Astrocyte of the spinal cord (primary cell): Measurements from ENCODE around the gene OAS1.
"Not testable (repeated sequence)": the region's sequence is repeated elsewhere in the genome, so short reads cannot be mapped to it uniquely, and the experiment has no call there.

Experiments
- DNase-seq: peaks from one replicate; pipeline ENCODE4 v3.0.0; 2011; ENCODE audit warnings: low read depth, low spot score
- H3K4me3 ChIP-seq: 2 replicates; pipeline ENCODE4 v1.5.1; 2011; ENCODE audit warnings: low read depth, mild to moderate bottlenecking, low read length, moderate library complexity
- in situ Hi-C: cut with HindIII; loops from 2 replicates; pipeline ENCODE4 v1.10.0; 2017; ENCODE audit warnings: low sequenced_read_pairs
- TF ChIP-seq, protein P1 (sequence below): IDR thresholded peaks from 2 replicates; pipeline ENCODE4 v1.5.1; 2012; ENCODE audit warnings: low read depth, mild to moderate bottlenecking, low read length, inconsistent platforms

OAS1 gene

GRCh38 chr12:112946236-112947000, 39.7 kb downstream of the OAS1 start:
- no peak for DNase-seq
- in situ Hi-C loops = no loop called here
- TF ChIP-seq, protein P1, sequence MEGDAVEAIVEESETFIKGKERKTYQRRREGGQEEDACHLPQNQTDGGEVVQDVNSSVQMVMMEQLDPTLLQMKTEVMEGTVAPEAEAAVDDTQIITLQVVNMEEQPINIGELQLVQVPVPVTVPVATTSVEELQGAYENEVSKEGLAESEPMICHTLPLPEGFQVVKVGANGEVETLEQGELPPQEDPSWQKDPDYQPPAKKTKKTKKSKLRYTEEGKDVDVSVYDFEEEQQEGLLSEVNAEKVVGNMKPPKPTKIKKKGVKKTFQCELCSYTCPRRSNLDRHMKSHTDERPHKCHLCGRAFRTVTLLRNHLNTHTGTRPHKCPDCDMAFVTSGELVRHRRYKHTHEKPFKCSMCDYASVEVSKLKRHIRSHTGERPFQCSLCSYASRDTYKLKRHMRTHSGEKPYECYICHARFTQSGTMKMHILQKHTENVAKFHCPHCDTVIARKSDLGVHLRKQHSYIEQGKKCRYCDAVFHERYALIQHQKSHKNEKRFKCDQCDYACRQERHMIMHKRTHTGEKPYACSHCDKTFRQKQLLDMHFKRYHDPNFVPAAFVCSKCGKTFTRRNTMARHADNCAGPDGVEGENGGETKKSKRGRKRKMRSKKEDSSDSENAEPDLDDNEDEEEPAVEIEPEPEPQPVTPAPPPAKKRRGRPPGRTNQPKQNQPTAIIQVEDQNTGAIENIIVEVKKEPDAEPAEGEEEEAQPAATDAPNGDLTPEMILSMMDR = no peak
- no peak overlapping the region for H3K4me3 ChIP-seq

DNA sequence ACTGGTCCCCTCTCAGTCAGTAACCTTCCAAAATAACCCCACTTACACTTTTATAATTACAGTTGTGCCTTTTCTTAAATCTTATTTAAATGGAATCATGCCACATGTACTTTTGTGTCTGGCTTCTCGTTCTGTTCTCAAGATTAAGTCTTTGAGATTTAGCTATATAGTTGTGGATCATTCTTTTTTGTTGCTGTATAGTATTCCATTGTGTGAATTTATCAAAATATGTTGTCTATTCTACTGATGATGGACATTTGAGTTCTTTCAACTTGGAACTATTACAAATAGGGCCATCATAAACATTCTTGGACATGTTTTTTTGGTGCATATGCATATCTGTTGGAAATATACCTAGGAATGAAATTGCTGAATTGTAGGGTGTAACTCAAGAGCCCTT, 40.6 kb downstream of the OAS1 start:
- in situ Hi-C loops = no loop called here
- TF ChIP-seq, protein P1 = no peak
- no peak for DNase-seq
- H3K4me3 ChIP-seq = no peak overlapping the region

DNA sequence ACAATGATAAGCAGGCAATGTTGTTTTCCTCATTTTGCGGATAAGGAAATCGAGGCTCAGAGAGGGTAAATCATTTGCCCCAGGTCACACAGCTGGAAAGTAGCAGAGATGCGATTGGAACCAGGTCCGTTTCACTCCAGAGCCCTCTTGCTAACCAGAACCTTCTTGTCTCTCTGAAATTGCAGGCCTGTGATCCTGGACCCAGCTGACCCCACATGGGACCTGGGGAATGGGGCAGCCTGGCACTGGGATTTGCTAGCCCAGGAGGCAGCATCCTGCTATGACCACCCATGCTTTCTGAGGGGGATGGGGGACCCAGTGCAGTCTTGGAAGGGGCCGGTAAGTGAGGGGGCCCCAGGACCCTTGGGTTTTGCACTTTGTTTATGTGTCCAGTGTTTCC, 41.0 kb downstream of the OAS1 start:
- in situ Hi-C loops = no loop called here
- no peak overlapping the region for H3K4me3 ChIP-seq
- DNase-seq = no peak
- TF ChIP-seq, protein P1 = no peak

DNA sequence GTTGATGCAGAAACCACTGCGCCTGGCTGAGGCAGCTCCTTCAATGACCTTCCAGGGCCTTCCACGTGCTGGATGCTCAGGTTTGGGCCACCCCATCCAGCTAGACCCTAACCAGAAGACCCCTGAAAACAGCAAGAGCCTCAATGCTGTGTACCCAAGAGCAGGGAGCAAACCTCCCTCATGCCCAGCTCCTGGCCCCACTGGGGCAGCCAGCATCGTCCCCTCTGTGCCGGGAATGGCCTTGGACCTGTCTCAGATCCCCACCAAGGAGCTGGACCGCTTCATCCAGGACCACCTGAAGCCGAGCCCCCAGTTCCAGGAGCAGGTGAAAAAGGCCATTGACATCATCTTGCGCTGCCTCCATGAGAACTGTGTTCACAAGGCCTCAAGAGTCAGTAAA, 42.0 kb downstream of the OAS1 start:
- in situ Hi-C loops = no loop called here
- no peak for DNase-seq
- TF ChIP-seq, protein P1 = no peak
- H3K4me3 ChIP-seq = no peak overlapping the region

- H3K4me3 ChIP-seq = no peak overlapping the region
- TF ChIP-seq, protein P1 = no peak
- DNase-seq = no peak
- in situ Hi-C loops = no loop called here
These were observed 43.9 kb downstream of the OAS1 start for GRCh38 chr12:112950701-112951100.

DNA sequence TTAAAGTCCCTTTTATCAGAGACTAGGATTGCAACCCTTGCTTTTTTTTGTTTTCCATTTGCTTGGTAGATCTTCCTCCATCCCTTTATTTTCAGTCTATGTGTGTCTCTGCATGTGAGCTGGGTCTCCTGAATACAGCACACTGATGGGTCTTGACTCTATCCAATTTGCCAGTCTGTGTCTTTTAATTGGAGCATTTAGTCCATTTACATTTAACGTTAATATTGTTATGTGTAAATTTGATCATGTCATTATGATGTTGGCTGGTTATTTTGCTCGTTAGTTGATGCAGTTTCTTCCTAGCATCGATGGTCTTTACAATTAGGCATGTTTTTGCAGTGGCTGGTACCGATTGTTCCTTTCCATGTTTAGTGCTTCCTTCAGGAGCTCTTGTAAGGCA, 50.4 kb downstream of the OAS1 start:
- in situ Hi-C loops, DNase-seq, H3K4me3 ChIP-seq: not testable (repeated sequence)

GRCh38 chr12:112961074-112961473, 54.3 kb downstream of the OAS1 start:
- H3K4me3 ChIP-seq = no peak overlapping the region
- no peak for DNase-seq
- in situ Hi-C loops = no loop called here
- TF ChIP-seq, protein P1 = no peak
